Liver (tissue), 9 donors: Measurements from ENCODE around the gene RFWD3. TPM values are rescaled to one million over a fixed set of nuclear protein-coding genes. Genes with fewer than 3 reads are reported as not detected.

Experiments
- DNase-seq: peaks from one replicate; pipeline ENCODE4 v3.0.0-alpha.2; 2017; ENCODE audit warnings: low spot score
- H3K27ac ChIP-seq, 2 donors: one replicate each; pipeline ENCODE4 v1.7.0; 2013; ENCODE audit warnings: inconsistent platforms in 2 of 2, low read length in 2 of 2, control low read depth in 1 of 2, low read depth in 1 of 2, mild to moderate bottlenecking in 1 of 2
- H3K27me3 ChIP-seq, 4 donors: one replicate each; pipeline versions ENCODE4 v1.6.1 to v1.7.0; 2013; ENCODE audit warnings: low read length in 3 of 4, inconsistent platforms in 1 of 4, mild to moderate bottlenecking in 1 of 4, moderate library complexity in 1 of 4; ENCODE audit not compliant: control insufficient read depth in 4 of 4, insufficient read depth in 4 of 4
- H3K36me3 ChIP-seq, 4 donors: one replicate each; pipeline versions ENCODE4 v1.6.1 to v1.7.0; 2013; ENCODE audit warnings: low read length in 3 of 4, mild to moderate bottlenecking in 3 of 4, low read depth in 1 of 4, moderate library complexity in 1 of 4; ENCODE audit not compliant: control insufficient read depth in 4 of 4, insufficient read depth in 3 of 4
- H3K4me1 ChIP-seq, 4 donors: one replicate each; pipeline versions ENCODE4 v1.6.1 to v1.7.0; 2013; ENCODE audit warnings: low read length in 3 of 4, mild to moderate bottlenecking in 3 of 4, moderate library complexity in 1 of 4; ENCODE audit not compliant: control insufficient read depth in 4 of 4, insufficient read depth in 4 of 4
- H3K4me3 ChIP-seq, 3 donors: one replicate each; pipeline versions ENCODE4 v1.6.1 to v1.7.0; 2013; ENCODE audit warnings: low read length in 3 of 3, control low read depth in 1 of 3, low read depth in 1 of 3, mild to moderate bottlenecking in 1 of 3
- H3K9ac ChIP-seq, 2 donors: one replicate each; pipeline ENCODE4 v1.7.0; 2013; ENCODE audit warnings: low read length in 2 of 2, mild to moderate bottlenecking in 2 of 2, moderate library complexity in 2 of 2, control low read depth in 1 of 2, low read depth in 1 of 2
- H3K9me3 ChIP-seq, 4 donors: one replicate each; pipeline versions ENCODE4 v1.6.1 to v1.7.0; 2013; ENCODE audit warnings: low read length in 3 of 4; ENCODE audit not compliant: control insufficient read depth in 4 of 4
- EGR1 ChIP-seq, 2 donors: IDR thresholded peaks; 2 replicates each; pipeline ENCODE4 v1.6.1; 2016 to 2018; ENCODE audit warnings: antibody characterized with exemption in 2 of 2, low read depth in 2 of 2
- FOXA1 ChIP-seq: IDR thresholded peaks from 2 replicates; pipeline ENCODE4 v1.6.1; 2016; ENCODE audit warnings: antibody characterized with exemption
- FOXA2 ChIP-seq: IDR thresholded peaks from 2 replicates; pipeline ENCODE4 v1.6.1; 2016; ENCODE audit warnings: antibody characterized with exemption
- GABPA ChIP-seq, 2 donors: IDR thresholded peaks in 1 of 2; conservative IDR thresholded peaks in 1 of 2; 2 replicates each; pipeline ENCODE4 v1.6.1; 2016; ENCODE audit warnings: antibody characterized with exemption in 2 of 2, mild to moderate bottlenecking in 1 of 2, moderate library complexity in 1 of 2
- HNF4A ChIP-seq, 2 donors: conservative IDR thresholded peaks; 2 replicates each; pipeline ENCODE4 v1.6.1; 2016; ENCODE audit warnings: antibody characterized with exemption in 2 of 2, mild to moderate bottlenecking in 2 of 2
- HNF4G ChIP-seq: IDR thresholded peaks from 2 replicates; pipeline ENCODE4 v1.6.1; 2016; ENCODE audit warnings: antibody characterized with exemption
- RAD21 ChIP-seq, 2 donors: IDR thresholded peaks; 2 replicates each; pipeline ENCODE4 v1.6.1; 2016; ENCODE audit warnings: antibody characterized with exemption in 2 of 2, mild to moderate bottlenecking in 2 of 2
- REST ChIP-seq: IDR thresholded peaks from 2 replicates; pipeline ENCODE4 v1.6.1; 2016; ENCODE audit warnings: antibody characterized with exemption, mild to moderate bottlenecking
- RXRA ChIP-seq, 2 donors: IDR thresholded peaks; 2 replicates each; pipeline ENCODE4 v1.6.1; 2017 to 2018; ENCODE audit warnings: antibody characterized with exemption in 2 of 2, mild to moderate bottlenecking in 1 of 2
- SP1 ChIP-seq: IDR thresholded peaks from 2 replicates; pipeline ENCODE4 v1.6.1; 2018; ENCODE audit warnings: antibody characterized with exemption, mild to moderate bottlenecking
- TAF1 ChIP-seq: conservative IDR thresholded peaks from 2 replicates; pipeline ENCODE4 v1.6.1; 2016; ENCODE audit warnings: antibody characterized with exemption, mild to moderate bottlenecking
- YY1 ChIP-seq: IDR thresholded peaks from 2 replicates; pipeline ENCODE4 v1.6.1; 2016; ENCODE audit warnings: antibody characterized with exemption, mild to moderate bottlenecking
- ZBTB33 ChIP-seq: IDR thresholded peaks from 2 replicates; pipeline ENCODE4 v1.6.1; 2016; ENCODE audit warnings: antibody characterized with exemption
- WGBS: extraction: QIAGEN DNeasy Blood & Tissue Kit; methylation state at CpG from one replicate; pipeline ENCODE4 v1.1.7; 2013; 5-methylcytosine and 5-hydroxymethylcytosine counted together
- polyA plus RNA-seq, 2 donors: library from polyadenylated mRNA; stranded (reverse) in 1 of 2; unstranded in 1 of 2; fragments of 200-250 nt in 1 of 2; fragments of >200 nt in 1 of 2; fragmentation: Nextera tagmentation in 1 of 2; extraction: Ambion mirVana in 1 of 2; gene quantifications; one replicate each; pipeline versions ENCODE4 v1.2.1 to v1.2.3, GENCODE V29; 2013 to 2015
- total RNA-seq, 2 donors: library from RNA; depleted of rRNA; stranded (reverse); fragments of >200 nt; gene quantifications; one replicate each; pipeline ENCODE4 v1.2.3, GENCODE V29; 2014
- donor health status: healthy.
- donor health status: healthy.
- donor health status: healthy.
- donor health status: healthy.
- donor health status: healthy.

Gene RFWD3
- total and polyA plus RNA-seq, 4 donors, result 2.4 to 21.8 (median 9.0) TPM

- Histone ChIP-seq H3K4me1 (no peaks in the 10 kb centered on the region), H3K4me3 (no peak overlapping the region), H3K27ac (no peak overlapping the region), H3K9me3 (no peaks in the 10 kb centered on the region), H3K9ac (no peak overlapping the region), H3K27me3 (no peaks in the 10 kb centered on the region), H3K36me3 (no peaks in the 10 kb centered on the region)
- no peak for DNase-seq
- TF ChIP-seq YY1, result no peak
- 91% methylated on average over 10 of the region's 10 CpGs for WGBS
These were observed 47.2 kb upstream of the RFWD3 start for GRCh38 chr16:74713876-74714275.

GRCh38 chr16:74713325-74713724 lies 46.6 kb upstream of the RFWD3 start:
- no peak overlapping the region for H3K4me3 ChIP-seq
- TF ChIP-seq GABPA (IDR thresholded peaks at IDR 0.05 in 1 of 2, conservative IDR thresholded peaks at IDR 0.05 in 1 of 2) (no peak), RXRA (IDR thresholded peaks at IDR 0.05) (no peak), YY1 (no peak), EGR1 (IDR thresholded peaks at IDR 0.05; ENCODE audit: low read depth in 2 of 2) (no peak), SP1 (no peak), FOXA1 (no peak), REST (no peak), TAF1 (no peak)
- DNase-seq, result no peak
- 88% methylated on average over 10 of the region's 10 CpGs for WGBS
- no peaks in the 10 kb centered on the region for H3K27me3 ChIP-seq
- H3K9me3 ChIP-seq, result no peaks in the 10 kb centered on the region
- no peaks in the 10 kb centered on the region for H3K36me3 ChIP-seq
- H3K4me1 ChIP-seq, result no peaks in the 10 kb centered on the region
- no peak overlapping the region for H3K9ac ChIP-seq
- no peak overlapping the region for H3K27ac ChIP-seq

GRCh38 chr16:74711938-74712337 lies 45.3 kb upstream of the RFWD3 start:
- DNase-seq, result no peak
- Histone ChIP-seq H3K4me3 (no peak overlapping the region), H3K9ac (no peak overlapping the region), H3K36me3 (no peaks in the 10 kb centered on the region), H3K9me3 (no peaks in the 10 kb centered on the region), H3K27ac (no peak overlapping the region), H3K27me3 (no peaks in the 10 kb centered on the region), H3K4me1 (no peaks in the 10 kb centered on the region)
- no peak for TF ChIP-seq FOXA2
- no peak for TF ChIP-seq TAF1
- no peak for TF ChIP-seq HNF4G
- no peak for TF ChIP-seq RAD21 (IDR thresholded peaks at IDR 0.05)
- no peak for TF ChIP-seq HNF4A (conservative IDR thresholded peaks at IDR 0.05)
- TF ChIP-seq ZBTB33, result no peak
- WGBS, result 92% methylated on average over 12 of the region's 12 CpGs
